NCI-H69 (cell line): ENCODE data around the gene TC2N.
"Not testable (repeated sequence)": the region's sequence is repeated elsewhere in the genome, so short reads cannot be mapped to it uniquely, and the experiment has no call there.

Source experiments
- DNase-seq: peaks from one replicate; lab custom pipeline; 2025; lab: John Stamatoyannopoulos, UW

Gene TC2N

GRCh38 chr14:91835197-91835919, 32.0 kb downstream of the TC2N start:
- DNase-seq: peak; percentile 33

- no peak for DNase-seq
Measured at GRCh38 chr14:91834571-91834970, 32.8 kb downstream of the TC2N start.

- DNase-seq: no peak
Measured at GRCh38 chr14:91831337-91831736, 36.0 kb downstream of the TC2N start.

GRCh38 chr14:91830777-91831176, 36.6 kb downstream of the TC2N start:
- no peak for DNase-seq

GRCh38 chr14:91829511-91829910, 37.8 kb downstream of the TC2N start:
- DNase-seq: no peak

GRCh38 chr14:91827746-91828145, 39.6 kb downstream of the TC2N start:
- DNase-seq: no peak

GRCh38 chr14:91817566-91818325, 49.6 kb downstream of the TC2N start:
- no peak for DNase-seq

- no peak for DNase-seq
Measured at GRCh38 chr14:91814317-91814716, 53.0 kb downstream of the TC2N start.

- DNase-seq: no peak
Measured at GRCh38 chr14:91810699-91811098, 56.6 kb downstream of the TC2N start.

GRCh38 chr14:91806716-91807115, 60.6 kb downstream of the TC2N start:
- no peak for DNase-seq

GRCh38 chr14:91806094-91806493, 61.2 kb downstream of the TC2N start:
- DNase-seq: not testable (repeated sequence)

- DNase-seq: no peak
Measured at GRCh38 chr14:91805659-91806058, 61.7 kb downstream of the TC2N start.

GRCh38 chr14:91801358-91801757, 66.0 kb downstream of the TC2N start:
- DNase-seq: no peak

- no peak for DNase-seq
Measured at GRCh38 chr14:91796617-91797347, 70.6 kb downstream of the TC2N start.

- no peak for DNase-seq
Measured at GRCh38 chr14:91793704-91794103, 73.6 kb downstream of the TC2N start.

- no peak for DNase-seq
Measured at GRCh38 chr14:91786188-91786587, 81.1 kb downstream of the TC2N start.

- DNase-seq: no peak
Measured at GRCh38 chr14:91780452-91780851, 86.9 kb downstream of the TC2N start.

GRCh38 chr14:91778217-91778616, 89.1 kb downstream of the TC2N start:
- no peak for DNase-seq

GRCh38 chr14:91774140-91775096, 92.9 kb downstream of the TC2N start:
- DNase-seq: no peak

GRCh38 chr14:91770185-91770584, 97.2 kb downstream of the TC2N start:
- DNase-seq: no peak

- no peak for DNase-seq
Measured at GRCh38 chr14:91755570-91756295, 111.6 kb downstream of the TC2N start.
